Body of pancreas (tissue), 4 donors: ENCODE measurements around the gene HIPK3.

Source experiments
- CTCF ChIP-seq, 7 experiments: fragments of 450-650 bp in 4 of 7; fragments of 200-600 bp in 3 of 7; sonication (generic) in 3 of 7; IDR thresholded peaks; one replicate each; pipeline ENCODE4 v1.5.1; 2016 to 2019; ENCODE audit warnings: antibody characterized with exemption in 7 of 7
- POLR2A ChIP-seq, 3 donors: fragments of 450-650 bp; IDR thresholded peaks; one replicate each; pipeline ENCODE4 v1.6.1; 2016; ENCODE audit warnings: antibody characterized with exemption in 3 of 3, mild to moderate bottlenecking in 2 of 3

DNA sequence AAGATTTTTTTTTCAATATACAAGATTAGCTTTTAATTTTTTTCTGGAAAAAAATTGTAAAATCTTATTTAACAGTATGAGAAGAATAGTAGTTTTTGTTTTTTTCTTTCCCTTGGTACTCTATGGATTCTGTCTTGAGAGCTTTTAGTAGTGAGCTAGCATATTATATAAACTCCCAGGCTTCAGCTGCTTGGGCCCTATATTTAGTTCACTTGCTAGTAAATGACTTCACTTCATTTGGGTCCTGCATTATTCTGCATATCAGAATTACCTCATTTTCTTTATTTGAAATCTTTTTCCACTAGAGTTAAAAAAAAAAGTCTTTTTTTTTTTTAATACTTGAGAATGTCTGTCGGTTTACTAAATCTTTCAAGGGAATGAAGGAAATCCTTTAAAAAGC, 33.1 kb downstream of the HIPK3 start:
- no peak for TF ChIP-seq CTCF (IDR thresholded peaks at IDR 0.05)
- TF ChIP-seq POLR2A (IDR thresholded peaks at IDR 0.05), result no peak
